HG03469 (cell line): ENCODE data around the gene BATF.
"Not testable (repeated sequence)": the region's sequence is repeated elsewhere in the genome, so short reads cannot be mapped to it uniquely, and the experiment has no call there.

Experiments used
- ATAC-seq: cut with Tn5 transposase; IDR thresholded peaks from one replicate; pipeline ENCODE4 v1.9.1; 2021; ENCODE audit warnings: mild to moderate bottlenecking, moderate library complexity, moderate number of reproducible peaks; ENCODE audit not compliant: unreplicated experiment

The BATF gene

GRCh38 chr14:75522224-75522982, at the start of gene BATF:
Gene BATF (plus strand): TSS chr14:75522469. CDS start chr14:75522683, 214 bp downstream.
- no peak for ATAC-seq

- not testable (repeated sequence) for ATAC-seq
Observed at GRCh38 chr14:75474127-75474526, 48.1 kb upstream of the BATF start.

GRCh38 chr14:75476274-75476995, 45.8 kb upstream of the BATF start:
- ATAC-seq = no peak

GRCh38 chr14:75477881-75478280, 44.4 kb upstream of the BATF start:
- no peak for ATAC-seq

- ATAC-seq = no peak
Observed at GRCh38 chr14:75479770-75480600, 42.3 kb upstream of the BATF start.

GRCh38 chr14:75482366-75482765, 39.9 kb upstream of the BATF start:
- no peak for ATAC-seq

GRCh38 chr14:75484711-75485429, 37.4 kb upstream of the BATF start:
- no peak for ATAC-seq

GRCh38 chr14:75486318-75486717, 36.0 kb upstream of the BATF start:
- ATAC-seq = no peak

GRCh38 chr14:75487155-75487671, 35.1 kb upstream of the BATF start:
- ATAC-seq = peak; percentile 73

GRCh38 chr14:75489480-75489837, 32.8 kb upstream of the BATF start:
- ATAC-seq = no peak

GRCh38 chr14:75491376-75491978, 30.8 kb upstream of the BATF start:
- ATAC-seq = no peak

GRCh38 chr14:75492832-75493591, 29.3 kb upstream of the BATF start:
- ATAC-seq = no peak

- ATAC-seq = no peak
Observed at GRCh38 chr14:75493592-75494087, 28.6 kb upstream of the BATF start.

- ATAC-seq = no peak
Observed at GRCh38 chr14:75494896-75495295, 27.4 kb upstream of the BATF start.

- no peak for ATAC-seq
Observed at GRCh38 chr14:75495399-75495798, 26.9 kb upstream of the BATF start.

- ATAC-seq = no peak
Observed at GRCh38 chr14:75495882-75496281, 26.4 kb upstream of the BATF start.

- no peak for ATAC-seq
Observed at GRCh38 chr14:75496755-75497154, 25.5 kb upstream of the BATF start.

GRCh38 chr14:75497191-75497590, 25.1 kb upstream of the BATF start:
- no peak for ATAC-seq

GRCh38 chr14:75497701-75498100, 24.6 kb upstream of the BATF start:
- no peak for ATAC-seq
